HEK293 (cell line): Measurements from ENCODE around the gene UBR1.

Experiments
- GLI4 ChIP-seq: fragments of 450-650 bp; formaldehyde crosslinking; IDR thresholded peaks from 2 replicates; pipeline ENCODE4 v1.5.1; 2016; ENCODE audit warnings: missing biosample characterization, missing genetic modification characterization
- PBX3 ChIP-seq: sonication (generic); formaldehyde crosslinking; IDR thresholded peaks from 2 replicates; pipeline ENCODE4 v1.8.1; 2022; ENCODE audit warnings: mild to moderate bottlenecking, moderate library complexity, missing genetic modification reagents
- REPIN1 ChIP-seq: fragments of 450-650 bp; formaldehyde crosslinking; IDR thresholded peaks from 2 replicates; pipeline ENCODE4 v1.5.1; 2017; ENCODE audit warnings: missing biosample characterization, missing genetic modification characterization, low read depth
- SP2 ChIP-seq: fragments of 450-650 bp; formaldehyde crosslinking; IDR thresholded peaks from 2 replicates; pipeline ENCODE4 v1.5.1; 2016; ENCODE audit warnings: missing biosample characterization, missing genetic modification characterization
- TCF7L2 ChIP-seq: IDR thresholded peaks from 2 replicates; pipeline ENCODE4 v1.6.1; 2011; ENCODE audit warnings: low read depth, mild to moderate bottlenecking, inconsistent platforms, low read length, moderate library complexity, borderline replicate concordance
- ZBTB17 ChIP-seq: fragments of 450-650 bp; formaldehyde crosslinking; IDR thresholded peaks from 2 replicates; pipeline ENCODE4 v1.5.1; 2016; ENCODE audit warnings: missing biosample characterization, missing genetic modification characterization
- ZBTB48 ChIP-seq: fragments of 450-650 bp; formaldehyde crosslinking; IDR thresholded peaks from 2 replicates; pipeline ENCODE4 v1.5.1; 2016; ENCODE audit warnings: missing biosample characterization, missing genetic modification characterization
- ZBTB7A ChIP-seq: fragments of 450-650 bp; formaldehyde crosslinking; IDR thresholded peaks from 2 replicates; pipeline ENCODE4 v1.5.1; 2016; ENCODE audit warnings: low read depth, missing biosample characterization, missing genetic modification characterization
- ZFP37 ChIP-seq: fragments of 450-650 bp; formaldehyde crosslinking; IDR thresholded peaks from 2 replicates; pipeline ENCODE4 v1.5.1; 2016; ENCODE audit warnings: missing biosample characterization, missing genetic modification characterization
- ZFP41 ChIP-seq: fragments of 450-650 bp; formaldehyde crosslinking; IDR thresholded peaks from 2 replicates; pipeline ENCODE4 v1.5.1; 2016; ENCODE audit warnings: missing biosample characterization, missing genetic modification characterization, borderline replicate concordance
- ZNF140 ChIP-seq: fragments of 450-650 bp; formaldehyde crosslinking; IDR thresholded peaks from 2 replicates; pipeline ENCODE4 v1.5.1; 2016; ENCODE audit warnings: missing biosample characterization, missing genetic modification characterization
- ZNF169 ChIP-seq: fragments of 450-650 bp; formaldehyde crosslinking; IDR thresholded peaks from 2 replicates; pipeline ENCODE4 v1.5.1; 2016; ENCODE audit warnings: missing biosample characterization, missing genetic modification characterization
- ZNF23 ChIP-seq: fragments of 450-650 bp; formaldehyde crosslinking; IDR thresholded peaks from 2 replicates; pipeline ENCODE4 v1.5.1; 2016; ENCODE audit warnings: missing biosample characterization, missing genetic modification characterization, borderline replicate concordance
- ZNF24 ChIP-seq: fragments of 450-650 bp; formaldehyde crosslinking; IDR thresholded peaks from 2 replicates; pipeline ENCODE4 v1.5.1; 2016; ENCODE audit warnings: missing biosample characterization, missing genetic modification characterization
- ZNF280C ChIP-seq: fragments of 450-650 bp; formaldehyde crosslinking; IDR thresholded peaks from 2 replicates; pipeline ENCODE4 v1.5.1; 2016; ENCODE audit warnings: missing biosample characterization, missing genetic modification characterization
- ZNF335 ChIP-seq: fragments of 450-650 bp; formaldehyde crosslinking; conservative IDR thresholded peaks from 2 replicates; pipeline ENCODE4 v1.5.1; 2016; ENCODE audit warnings: missing biosample characterization, missing genetic modification characterization
- ZNF404 ChIP-seq: fragments of 450-650 bp; formaldehyde crosslinking; IDR thresholded peaks from 2 replicates; pipeline ENCODE4 v1.5.1; 2017; ENCODE audit warnings: missing biosample characterization, missing genetic modification characterization
- ZNF426 ChIP-seq: fragments of 450-650 bp; formaldehyde crosslinking; IDR thresholded peaks from 2 replicates; pipeline ENCODE4 v1.5.1; 2017; ENCODE audit warnings: missing biosample characterization, missing genetic modification characterization, mild to moderate bottlenecking, inconsistent platforms, moderate library complexity
- ZNF449 ChIP-seq: fragments of 450-650 bp; formaldehyde crosslinking; IDR thresholded peaks from 2 replicates; pipeline ENCODE4 v1.5.1; 2017; ENCODE audit warnings: missing biosample characterization, mild to moderate bottlenecking, missing genetic modification characterization, moderate library complexity
- ZNF501 ChIP-seq: fragments of 450-650 bp; formaldehyde crosslinking; IDR thresholded peaks from 2 replicates; pipeline ENCODE4 v1.5.1; 2016; ENCODE audit warnings: missing biosample characterization, missing genetic modification characterization
- ZNF600 ChIP-seq: fragments of 450-650 bp; formaldehyde crosslinking; IDR thresholded peaks from 2 replicates; pipeline ENCODE4 v1.5.1; 2016; ENCODE audit warnings: missing biosample characterization, missing genetic modification characterization
- ZNF639 ChIP-seq: fragments of 450-650 bp; formaldehyde crosslinking; IDR thresholded peaks from 2 replicates; pipeline ENCODE4 v1.5.1; 2016; ENCODE audit warnings: missing biosample characterization, missing genetic modification characterization
- ZNF658 ChIP-seq: fragments of 450-650 bp; formaldehyde crosslinking; IDR thresholded peaks from 2 replicates; pipeline ENCODE4; 2016; ENCODE audit warnings: missing biosample characterization, missing genetic modification characterization
- ZNF76 ChIP-seq: fragments of 450-650 bp; formaldehyde crosslinking; IDR thresholded peaks from 2 replicates; pipeline ENCODE4; 2016; ENCODE audit warnings: low read depth, missing biosample characterization, missing genetic modification characterization, borderline replicate concordance
- ZNF843 ChIP-seq: fragments of 450-650 bp; formaldehyde crosslinking; IDR thresholded peaks from 2 replicates; pipeline ENCODE4 v1.5.1; 2016; ENCODE audit warnings: missing biosample characterization, missing genetic modification characterization
- TF ChIP-seq, protein P1 (sequence below): IDR thresholded peaks from 2 replicates; pipeline ENCODE4 v1.6.1; 2011; ENCODE audit warnings: mild to moderate bottlenecking, low read depth, low read length, borderline replicate concordance
- TF ChIP-seq, protein P2 (sequence below): fragments of 450-650 bp; formaldehyde crosslinking; IDR thresholded peaks from 2 replicates; pipeline ENCODE4 v1.5.1; 2016; ENCODE audit warnings: missing biosample characterization, missing genetic modification characterization

The UBR1 gene

DNA sequence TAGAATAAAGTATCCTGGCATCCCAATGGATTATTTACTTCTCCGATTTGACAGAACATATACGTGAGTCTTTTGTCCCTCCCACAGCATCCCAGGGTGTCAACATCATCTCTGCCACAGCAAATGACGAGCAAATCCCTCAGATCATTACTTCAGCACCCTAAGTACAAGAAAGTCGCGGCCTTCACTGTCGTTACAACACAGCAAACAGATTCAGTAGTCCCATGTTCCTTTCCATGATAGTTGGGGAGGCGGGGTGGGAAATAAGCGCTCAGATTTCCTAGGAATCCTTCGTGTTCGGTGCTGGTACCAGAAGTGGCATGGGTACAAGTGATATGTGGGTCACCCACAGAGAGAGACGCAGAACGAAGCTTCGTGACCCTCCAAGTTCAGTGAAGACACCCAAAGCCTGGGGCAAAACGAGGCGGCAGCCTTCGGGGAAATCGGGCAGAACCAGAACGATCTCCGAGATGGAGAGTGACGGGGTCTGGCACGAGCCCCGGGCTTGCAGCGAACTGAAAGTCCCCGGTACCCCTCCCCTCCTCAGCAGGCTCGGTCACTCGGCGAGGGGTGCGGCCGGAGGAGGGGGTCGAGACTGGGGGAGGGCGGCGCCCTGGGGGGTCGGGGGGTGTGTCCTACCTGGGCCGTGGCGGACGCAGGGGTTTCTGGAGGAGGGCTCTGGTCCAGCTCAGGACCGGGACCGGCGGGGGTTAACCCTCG, 185.9 kb downstream of the UBR1 start (continued):
- TF ChIP-seq ZNF600 (tag by site-specific recombination) (peak; percentile 55), ZNF501 (no peak), ZBTB17 (tag by site-specific recombination) (peak; percentile 71), ZNF658 (tag by site-specific recombination) (no peak), TCF7L2 (no peak), SP2 (tag by site-specific recombination) (peak; percentile 26; the same call in 1 of the 2 replicates), ZBTB7A (tag by site-specific recombination) (no peak), ZNF23 (no peak), ZNF426 (tag by site-specific recombination) (no peak), ZNF140 (no peak), ZNF449 (tag by site-specific recombination) (no peak), PBX3 (no peak), GLI4 (no peak), ZFP37 (tag by site-specific recombination) (no peak), ZNF335 (tag by site-specific recombination) (peak; percentile 59), ZNF169 (tag by site-specific recombination) (no peak), ZNF76 (tag by site-specific recombination) (no peak), ZNF404 (tag by site-specific recombination) (no peak), ZNF24 (tag by site-specific recombination) (peak; percentile 83), ZNF280C (tag by site-specific recombination) (no peak), REPIN1 (no peak), ZNF843 (tag by site-specific recombination) (no peak), ZFP41 (no peak), ZBTB48 (tag by site-specific recombination) (no peak), ZNF639 (tag by site-specific recombination) (no peak)
- TF ChIP-seq, protein P1, sequence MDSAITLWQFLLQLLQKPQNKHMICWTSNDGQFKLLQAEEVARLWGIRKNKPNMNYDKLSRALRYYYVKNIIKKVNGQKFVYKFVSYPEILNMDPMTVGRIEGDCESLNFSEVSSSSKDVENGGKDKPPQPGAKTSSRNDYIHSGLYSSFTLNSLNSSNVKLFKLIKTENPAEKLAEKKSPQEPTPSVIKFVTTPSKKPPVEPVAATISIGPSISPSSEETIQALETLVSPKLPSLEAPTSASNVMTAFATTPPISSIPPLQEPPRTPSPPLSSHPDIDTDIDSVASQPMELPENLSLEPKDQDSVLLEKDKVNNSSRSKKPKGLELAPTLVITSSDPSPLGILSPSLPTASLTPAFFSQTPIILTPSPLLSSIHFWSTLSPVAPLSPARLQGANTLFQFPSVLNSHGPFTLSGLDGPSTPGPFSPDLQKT = no peak
- TF ChIP-seq, protein P2, sequence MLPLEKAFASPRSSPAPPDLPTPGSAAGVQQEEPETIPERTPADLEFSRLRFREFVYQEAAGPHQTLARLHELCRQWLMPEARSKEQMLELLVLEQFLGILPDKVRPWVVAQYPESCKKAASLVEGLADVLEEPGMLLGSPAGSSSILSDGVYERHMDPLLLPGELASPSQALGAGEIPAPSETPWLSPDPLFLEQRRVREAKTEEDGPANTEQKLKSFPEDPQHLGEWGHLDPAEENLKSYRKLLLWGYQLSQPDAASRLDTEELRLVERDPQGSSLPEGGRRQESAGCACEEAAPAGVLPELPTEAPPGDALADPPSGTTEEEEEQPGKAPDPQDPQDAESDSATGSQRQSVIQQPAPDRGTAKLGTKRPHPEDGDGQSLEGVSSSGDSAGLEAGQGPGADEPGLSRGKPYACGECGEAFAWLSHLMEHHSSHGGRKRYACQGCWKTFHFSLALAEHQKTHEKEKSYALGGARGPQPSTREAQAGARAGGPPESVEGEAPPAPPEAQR = no peak
